Dermis lymphatic vessel endothelial cell (primary cell): ENCODE data around the gene AADAT. TPM values are rescaled to one million over a fixed set of nuclear protein-coding genes. Genes with fewer than 3 reads are reported as not detected.

Experiments used
- total RNA-seq: library from RNA; depleted of rRNA; stranded (reverse); fragments of >200 nt; gene quantifications from 2 replicates; pipeline ENCODE4 v1.2.1, GENCODE V29; 2014

AADAT gene
- total RNA-seq, result 0.65 and 0.77 TPM in 2 replicates

GRCh38 chr4:170089668-170090351 lies at the start of gene AADAT:
Gene AADAT (minus strand): TSS chr4:170089956. CDS start chr4:170089690, 266 bp downstream.

DNA sequence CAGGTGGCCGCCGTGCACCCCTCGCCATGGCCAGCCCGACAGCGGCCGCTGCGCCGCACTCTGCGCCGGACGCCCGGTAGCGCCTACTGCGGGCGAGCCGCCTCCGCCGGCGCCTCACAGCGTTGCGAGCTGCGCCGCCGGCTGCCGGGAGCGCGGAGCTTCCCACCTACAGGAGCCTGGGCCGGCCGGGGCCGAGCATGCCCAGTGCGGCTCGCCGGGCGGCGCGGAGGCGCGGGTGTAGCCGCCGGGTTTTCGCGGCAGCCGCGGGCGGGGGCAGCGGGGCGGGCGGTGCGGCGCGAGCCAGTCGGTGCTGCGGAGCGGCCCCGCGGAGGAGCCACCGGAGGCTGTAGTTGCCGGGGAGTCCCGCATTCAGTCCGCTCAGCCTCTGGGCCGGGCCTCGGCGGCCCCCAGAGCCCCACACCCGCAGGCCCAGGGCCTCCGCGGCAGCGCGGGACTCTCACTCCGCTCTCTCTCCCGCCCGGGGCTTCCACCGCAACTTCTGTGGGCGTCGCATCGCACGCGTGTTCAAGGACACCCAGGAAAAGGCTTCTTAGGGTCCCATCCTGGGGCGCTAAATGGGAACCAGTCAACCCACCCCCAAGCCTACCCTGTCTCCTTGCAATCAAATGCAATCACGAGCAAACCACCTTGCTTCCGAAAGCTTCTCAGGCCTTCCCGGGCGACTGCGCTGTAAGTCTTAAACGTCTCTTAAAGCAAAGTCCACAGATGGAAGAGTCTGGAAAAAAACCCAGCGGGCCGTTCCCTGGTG lies 63.3 kb downstream of the AADAT start, which contains the start of gene MFAP3L:
Gene MFAP3L, minus strand, starts transcription at position 143 of the 769 bp plus-strand sequence. CDS start 20,518 bp downstream, outside the sequence.

Other genes with a start within 250 kb of the AADAT start
- gene MFAP3L, start 63.6 kb downstream of the AADAT start, total RNA-seq, result 4.0 and 32.6 TPM in 2 replicates